Natural killer cell (primary cell): Measurements from ENCODE around the gene PCSK7. TPM values are rescaled to one million over a fixed set of nuclear protein-coding genes. Genes with fewer than 3 reads are reported as not detected.
"Not testable (repeated sequence)": the region's sequence is repeated elsewhere in the genome, so short reads cannot be mapped to it uniquely, and the experiment has no call there.

Experiments used
- ATAC-seq, 3 donors: fragments of 150-1000 bp in 2 of 3; fragments of 200-7000 bp in 1 of 3; cut with Tn5 transposase; 1 replicate in 1 of 3; 2 replicates in 2 of 3; pipeline ENCODE4 v1.10.0; 2021; ENCODE audit warnings: mild to moderate bottlenecking in 2 of 3, moderate library complexity in 2 of 3
- DNase-seq, 2 donors: peaks; one replicate each; pipeline versions ENCODE4 v3.0.0 to v3.0.0-alpha.2; 2013 to 2021; ENCODE audit warnings: mixed read lengths in 1 of 2
- H3K27ac ChIP-seq: one replicate; pipeline ENCODE4 v1.5.1; 2013; ENCODE audit warnings: mild to moderate bottlenecking, low read length
- H3K27me3 ChIP-seq: one replicate; pipeline ENCODE4 v1.6.1; 2013; ENCODE audit warnings: low read length; ENCODE audit not compliant: control insufficient read depth, insufficient read depth
- H3K36me3 ChIP-seq: one replicate; pipeline ENCODE4 v1.6.1; 2013; ENCODE audit warnings: low read length; ENCODE audit not compliant: control insufficient read depth, insufficient read depth
- H3K4me1 ChIP-seq: one replicate; pipeline ENCODE4 v1.6.1; 2013; ENCODE audit warnings: low read length; ENCODE audit not compliant: control insufficient read depth, insufficient read depth
- H3K4me3 ChIP-seq: one replicate; pipeline ENCODE4 v1.5.1; 2013; ENCODE audit warnings: low read length
- H3K9me3 ChIP-seq: one replicate; pipeline ENCODE4 v1.6.1; 2013; ENCODE audit warnings: low read length; ENCODE audit not compliant: control insufficient read depth, insufficient read depth
- H3K27ac Mint-ChIP-seq, 2 donors: one replicate each; pipeline ENCODE4 v1.8.0; 2022; ENCODE audit warnings: mild to moderate bottlenecking in 2 of 2, mixed read lengths in 2 of 2, moderate library complexity in 1 of 2
- H3K27me3 Mint-ChIP-seq, 2 donors: one replicate each; pipeline ENCODE4 v1.8.0; 2022; ENCODE audit warnings: low read depth in 2 of 2, mixed read lengths in 2 of 2
- H3K36me3 Mint-ChIP-seq: one replicate; pipeline ENCODE4 v1.8.0; 2022; ENCODE audit warnings: mixed read lengths
- H3K4me1 Mint-ChIP-seq, 2 donors: one replicate each; pipeline ENCODE4 v1.8.0; 2022; ENCODE audit warnings: mixed read lengths in 2 of 2
- H3K4me3 Mint-ChIP-seq: one replicate; pipeline ENCODE4 v1.8.0; 2022; ENCODE audit warnings: mild to moderate bottlenecking, moderate library complexity, mixed read lengths
- H3K9me3 Mint-ChIP-seq, 2 donors: one replicate each; pipeline ENCODE4 v1.8.0; 2022; ENCODE audit warnings: mixed read lengths in 2 of 2
- CTCF ChIP-seq: fragments of 200-600 bp; IDR thresholded peaks from one replicate; pipeline ENCODE4 v1.8.0; 2022; ENCODE audit warnings: antibody characterized with exemption
- WGBS: methylation state at CpG from one replicate; pipeline ENCODE4 v1.1.7; 2013; ENCODE audit warnings: missing lambda C conversion rate; ENCODE audit not compliant: insufficient coverage; 5-methylcytosine and 5-hydroxymethylcytosine counted together
- intact Hi-C: fragments of 100-400 bp; cut with micrococcal nuclease; formaldehyde crosslinking; loops from one replicate; pipeline ENCODE4 v1.14.2; 2022
- total RNA-seq, 4 donors: library from RNA; stranded (reverse); fragments of 120-200 nt in 1 of 4; gene quantifications; one replicate each; pipeline versions ENCODE4 v1.2.3 to v1.2.4, GENCODE V29; 2013 to 2022

PCSK7 gene
- total RNA-seq, 3 donors from 2014 or later (not counting 1 experiment from before 2014, with no cell fraction given), result 397 to 471 (median 441) TPM

GRCh38 chr11:117210620-117211019 lies 21.3 kb downstream of the PCSK7 start:
- no peak for TF ChIP-seq CTCF
- Mint-ChIP-seq H3K36me3 (peaks cover 16% of the 10 kb centered on the region), H3K4me1 (peaks cover 9 to 14% of the 10 kb centered on the region in 2 donors), H3K27ac (no peak overlapping the region), H3K9me3 (no peaks in the 10 kb centered on the region), H3K27me3 (no peaks in the 10 kb centered on the region), H3K4me3 (no peak overlapping the region)
- no peak for DNase-seq
- WGBS, result 94% methylated on average over 3 of the region's 3 CpGs
- intact Hi-C loops, result no loop called here
- Histone ChIP-seq H3K4me1 (no peaks in the 10 kb centered on the region), H3K4me3 (no peak overlapping the region), H3K9me3 (no peaks in the 10 kb centered on the region), H3K27ac (no peak overlapping the region), H3K27me3 (no peaks in the 10 kb centered on the region), H3K36me3 (peaks cover 35% of the 10 kb centered on the region)
- no peak for ATAC-seq

- H3K27ac ChIP-seq, H3K9me3 ChIP-seq, H3K27me3 ChIP-seq, H3K27ac Mint-ChIP-seq, intact Hi-C loops, H3K27me3 Mint-ChIP-seq, H3K4me3 ChIP-seq, H3K4me3 Mint-ChIP-seq, ATAC-seq, H3K4me1 ChIP-seq, DNase-seq, H3K9me3 Mint-ChIP-seq: not testable (repeated sequence)
- 96% methylated on average over 7 of the region's 8 CpGs for WGBS
- H3K36me3 Mint-ChIP-seq, result peaks cover 23% of the 10 kb centered on the region
- H3K4me1 Mint-ChIP-seq, result peaks cover 6 to 24% of the 10 kb centered on the region in 2 donors
- H3K36me3 ChIP-seq, result peaks cover 40% of the 10 kb centered on the region
Observed at GRCh38 chr11:117209351-117210125, 22.3 kb downstream of the PCSK7 start.

- intact Hi-C loops, result not testable (repeated sequence)
- 96% methylated on average over 6 of the region's 13 CpGs for WGBS
Observed at GRCh38 chr11:117208710-117209109, 23.2 kb downstream of the PCSK7 start.

GRCh38 chr11:117207481-117207880 lies 24.4 kb downstream of the PCSK7 start:
- H3K27me3 Mint-ChIP-seq, H3K4me3 Mint-ChIP-seq: not testable (repeated sequence)
- H3K36me3 ChIP-seq, result peaks cover 35% of the 10 kb centered on the region

More at GRCh38 chr11:117208710-117209109, 23.2 kb downstream of the PCSK7 start:
- H3K36me3 ChIP-seq, result peaks cover 42% of the 10 kb centered on the region
- H3K9me3 ChIP-seq, H3K27me3 ChIP-seq, H3K4me1 ChIP-seq, H3K4me3 Mint-ChIP-seq, H3K27me3 Mint-ChIP-seq, H3K27ac Mint-ChIP-seq, H3K4me3 ChIP-seq, DNase-seq, H3K9me3 Mint-ChIP-seq, ATAC-seq, H3K27ac ChIP-seq: not testable (repeated sequence)
- Mint-ChIP-seq H3K36me3 (peaks cover 24% of the 10 kb centered on the region), H3K4me1 (peaks cover 0 to 19% of the 10 kb centered on the region in 2 donors)

GRCh38 chr11:117206859-117207258 lies 25.0 kb downstream of the PCSK7 start:
- H3K36me3 ChIP-seq, result peaks cover 32% of the 10 kb centered on the region
- H3K4me1 ChIP-seq, H3K27me3 ChIP-seq, intact Hi-C loops, H3K27ac Mint-ChIP-seq, H3K27ac ChIP-seq, DNase-seq, ATAC-seq, H3K9me3 ChIP-seq, H3K4me3 ChIP-seq, H3K27me3 Mint-ChIP-seq, H3K4me3 Mint-ChIP-seq, H3K9me3 Mint-ChIP-seq: not testable (repeated sequence)
- Mint-ChIP-seq H3K36me3 (peaks cover 14% of the 10 kb centered on the region), H3K4me1 (peaks cover 0 to 17% of the 10 kb centered on the region in 2 donors)
- WGBS, result 90% methylated on average over 3 of the region's 11 CpGs

More at GRCh38 chr11:117207481-117207880, 24.4 kb downstream of the PCSK7 start:
- DNase-seq, H3K27me3 ChIP-seq, H3K27ac Mint-ChIP-seq, H3K27ac ChIP-seq, H3K4me3 ChIP-seq, H3K9me3 Mint-ChIP-seq, H3K4me1 ChIP-seq, H3K9me3 ChIP-seq, intact Hi-C loops, ATAC-seq: not testable (repeated sequence)
- Mint-ChIP-seq H3K4me1 (peaks cover 0 to 19% of the 10 kb centered on the region in 2 donors), H3K36me3 (peaks cover 15% of the 10 kb centered on the region)
- WGBS, result 92% methylated on average over 4 of the region's 5 CpGs

GRCh38 chr11:117206111-117206510 lies 25.8 kb downstream of the PCSK7 start:
- peaks cover 28% of the 10 kb centered on the region for H3K36me3 ChIP-seq
- H3K27me3 ChIP-seq, DNase-seq, H3K27ac ChIP-seq, H3K4me1 ChIP-seq, H3K27me3 Mint-ChIP-seq, H3K4me1 Mint-ChIP-seq, H3K4me3 ChIP-seq, H3K9me3 Mint-ChIP-seq, H3K27ac Mint-ChIP-seq, ATAC-seq, H3K4me3 Mint-ChIP-seq, H3K9me3 ChIP-seq, intact Hi-C loops, H3K36me3 Mint-ChIP-seq: not testable (repeated sequence)
- WGBS, result 98% methylated on average over 7 of the region's 8 CpGs
